ENCODE measurements around the gene ASCL1. TPM values are rescaled to one million over a fixed set of nuclear protein-coding genes. Genes with fewer than 3 reads are reported as not detected.

ASCL1 gene
- total RNA-seq: under 1 TPM in 1 of 3 donors, not detected in 2; 0.16 TPM
- long read RNA-seq, donor 1: 0 reads
- long read RNA-seq, donor 2: 0 reads

- Histone ChIP-seq H3K4me3 (no peak within 1 kb of the TSS), H3K9me3 (no peaks in the 10 kb centered on the region), H3K36me3 (ENCODE audit: low read depth) (no peaks in the 10 kb centered on the region), H3K4me1 (ENCODE audit: low read depth) (peaks cover 8% of the 10 kb centered on the region)
- TF ChIP-seq CTCF (IDR thresholded peaks at IDR 0.05): no peak
- ATAC-seq (no peak), DNase-seq (no peak)
- intact Hi-C loops (cut with DNase I, micrococcal nuclease): no loop called here
Measured at GRCh38 chr12:102957339-102958050, at the start of gene ASCL1. Gene ASCL1, plus strand, starts transcription at chr12:102957674. Its CDS starts 571 bp downstream, at chr12:102958245.

- Histone ChIP-seq H3K4me1 (ENCODE audit: low read depth) (no peaks in the 10 kb centered on the region), H3K36me3 (ENCODE audit: low read depth) (no peaks in the 10 kb centered on the region), H3K4me3 (no peak overlapping the region), H3K9me3 (no peaks in the 10 kb centered on the region)
- DNase-seq: no peak
- intact Hi-C loops (cut with DNase I, micrococcal nuclease): no loop called here
- no peak for TF ChIP-seq CTCF (IDR thresholded peaks at IDR 0.05)
- no peak for ATAC-seq
Measured at GRCh38 chr12:102907918-102908317, 49.6 kb upstream of the ASCL1 start.

GRCh38 chr12:102910137-102910536, 47.3 kb upstream of the ASCL1 start:
- no peak for ATAC-seq

GRCh38 chr12:102910792-102911191, 46.7 kb upstream of the ASCL1 start:
- DNase-seq (no peak), ATAC-seq (no peak)
- intact Hi-C loops (cut with DNase I, micrococcal nuclease): no loop called here
- no peaks in the 10 kb centered on the region for H3K4me1 ChIP-seq (ENCODE audit: low read depth)
- H3K4me3 ChIP-seq: no peak overlapping the region
- no peak for TF ChIP-seq CTCF (IDR thresholded peaks at IDR 0.05)
- H3K9me3 ChIP-seq: no peaks in the 10 kb centered on the region
- no peaks in the 10 kb centered on the region for H3K36me3 ChIP-seq (ENCODE audit: low read depth)

More at GRCh38 chr12:102910137-102910536, 47.3 kb upstream of the ASCL1 start:
- no peak for DNase-seq
- Histone ChIP-seq H3K4me1 (ENCODE audit: low read depth) (no peaks in the 10 kb centered on the region), H3K36me3 (ENCODE audit: low read depth) (no peaks in the 10 kb centered on the region), H3K9me3 (no peaks in the 10 kb centered on the region), H3K4me3 (no peak overlapping the region)
- intact Hi-C loops (cut with DNase I, micrococcal nuclease): no loop called here
- TF ChIP-seq CTCF (IDR thresholded peaks at IDR 0.05): no peak

GRCh38 chr12:102911320-102911719, 46.2 kb upstream of the ASCL1 start:
- Histone ChIP-seq H3K9me3 (no peaks in the 10 kb centered on the region), H3K4me1 (ENCODE audit: low read depth) (no peaks in the 10 kb centered on the region), H3K36me3 (ENCODE audit: low read depth) (no peaks in the 10 kb centered on the region), H3K4me3 (no peak overlapping the region)
- ATAC-seq (no peak), DNase-seq (no peak)
- TF ChIP-seq CTCF (IDR thresholded peaks at IDR 0.05): no peak
- intact Hi-C loops (cut with DNase I, micrococcal nuclease): no loop called here
